TTC549 (cell line): ENCODE results near the gene LEF1.

Experiments
- FAIRE-seq: peaks from 2 replicates; lab custom pipeline; 2012; peaks lifted over from hg19 to GRCh38; lab: Jason Lieb, UNC

Gene LEF1

DNA sequence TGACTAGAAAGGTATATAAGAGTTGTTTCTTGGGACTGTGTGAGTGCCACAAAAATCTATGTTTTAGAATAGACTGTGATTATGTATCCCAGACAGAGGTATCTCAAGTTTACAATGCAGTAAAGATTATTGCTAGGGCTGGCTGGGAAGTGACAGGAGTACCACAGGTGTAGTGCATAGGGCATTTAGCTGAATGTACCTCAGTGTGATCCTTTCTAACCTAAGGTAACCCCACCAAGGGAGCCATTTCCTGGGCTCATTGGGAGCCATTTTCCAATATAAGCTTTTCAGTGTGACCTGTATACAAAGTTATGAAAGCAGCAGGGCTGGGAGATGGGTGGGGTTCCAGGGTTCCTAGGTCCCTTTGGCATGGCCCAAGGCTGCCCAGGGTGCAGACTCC, 6.1 kb upstream of the LEF1 start:
- no peak for FAIRE-seq

DNA sequence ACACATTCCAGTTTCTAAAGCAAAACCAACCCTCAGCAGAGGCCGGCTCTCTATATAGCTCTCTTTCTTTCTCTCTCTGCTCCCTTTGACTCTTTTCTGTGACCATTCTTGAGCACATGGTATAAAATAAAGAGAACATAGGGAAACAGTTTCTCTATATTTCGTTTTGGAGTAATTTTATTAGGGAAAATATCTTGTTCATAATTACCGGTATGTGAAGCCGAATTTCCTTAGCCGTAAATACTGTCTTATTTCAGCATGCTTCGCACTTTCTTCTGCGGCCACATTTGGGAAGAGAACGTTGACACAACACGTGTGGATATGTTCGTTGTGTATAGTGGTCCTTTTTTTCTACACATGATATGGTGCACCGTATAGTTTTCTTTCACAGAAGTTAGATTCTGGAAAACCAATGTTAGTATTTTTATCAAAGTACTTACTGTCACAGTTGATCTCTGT, 4.9 kb upstream of the LEF1 start:
- no peak for FAIRE-seq

DNA sequence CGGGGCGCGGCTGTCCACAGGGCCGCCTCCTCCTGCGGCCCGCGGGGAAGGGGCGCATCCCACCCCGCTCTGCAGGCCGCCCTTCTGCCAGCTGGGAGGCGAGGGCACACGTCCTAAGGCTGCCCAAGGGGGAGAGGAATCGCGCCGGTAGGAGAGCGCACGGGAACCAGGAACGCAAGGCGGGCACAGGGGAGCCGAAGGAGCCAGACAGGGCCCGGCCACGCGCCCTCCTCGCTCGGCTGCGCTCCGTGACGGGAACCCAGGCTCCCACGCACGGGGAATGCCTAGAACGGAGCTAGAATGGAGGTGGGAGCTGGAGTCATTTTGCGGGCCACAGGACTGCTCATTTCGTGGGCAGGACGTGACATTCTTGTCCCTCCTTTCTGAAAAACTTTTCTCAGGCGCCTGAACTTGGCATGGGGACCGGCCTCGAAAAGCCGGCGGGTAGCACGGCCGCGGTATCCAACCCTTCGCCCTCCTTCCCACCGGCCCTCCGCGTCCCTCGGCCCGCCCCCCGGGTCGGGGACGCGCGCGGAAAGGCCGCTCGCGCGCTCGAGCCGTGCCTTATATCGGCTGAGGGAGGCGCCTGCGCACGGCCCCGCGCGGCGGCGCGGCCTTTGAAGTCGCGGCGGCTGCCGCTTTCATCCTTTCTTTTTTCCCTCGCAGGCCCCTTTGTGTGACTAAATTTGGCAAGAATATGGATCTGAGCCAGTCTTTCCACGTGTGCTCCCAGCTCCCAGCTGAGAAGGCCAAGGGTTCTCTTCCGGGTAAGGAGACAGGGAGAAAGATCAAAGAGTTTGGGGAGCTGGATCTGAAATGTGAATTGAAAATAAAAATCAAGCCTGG, 4.2 kb upstream of the LEF1 start:
- FAIRE-seq, result no peak

DNA sequence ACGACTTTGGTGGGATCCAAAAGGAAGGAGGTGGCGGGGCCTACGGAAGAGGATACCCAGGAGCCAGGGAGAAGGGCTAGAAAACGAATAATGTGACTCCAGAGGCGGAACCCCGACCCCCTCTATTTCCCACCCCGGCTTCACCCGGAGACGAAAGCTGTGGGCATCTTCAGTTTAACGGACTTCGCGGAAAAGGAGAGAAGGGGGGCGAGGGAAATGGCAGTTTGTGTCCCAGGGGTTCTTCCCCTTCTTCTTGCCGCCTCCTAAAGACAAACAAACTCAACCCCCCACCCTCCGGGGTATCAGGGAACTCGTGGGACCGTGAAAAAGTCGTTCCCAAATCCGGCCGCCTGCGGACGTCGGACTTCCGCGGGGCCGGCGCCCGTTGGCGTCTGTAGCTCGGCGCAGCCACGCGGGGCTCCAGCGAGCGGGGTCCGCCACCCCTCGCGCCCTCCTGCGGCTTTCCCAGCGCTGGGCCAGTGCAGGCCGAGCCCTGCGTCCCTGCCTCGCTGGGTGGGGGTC, 3.6 kb upstream of the LEF1 start:
- no peak for FAIRE-seq

DNA sequence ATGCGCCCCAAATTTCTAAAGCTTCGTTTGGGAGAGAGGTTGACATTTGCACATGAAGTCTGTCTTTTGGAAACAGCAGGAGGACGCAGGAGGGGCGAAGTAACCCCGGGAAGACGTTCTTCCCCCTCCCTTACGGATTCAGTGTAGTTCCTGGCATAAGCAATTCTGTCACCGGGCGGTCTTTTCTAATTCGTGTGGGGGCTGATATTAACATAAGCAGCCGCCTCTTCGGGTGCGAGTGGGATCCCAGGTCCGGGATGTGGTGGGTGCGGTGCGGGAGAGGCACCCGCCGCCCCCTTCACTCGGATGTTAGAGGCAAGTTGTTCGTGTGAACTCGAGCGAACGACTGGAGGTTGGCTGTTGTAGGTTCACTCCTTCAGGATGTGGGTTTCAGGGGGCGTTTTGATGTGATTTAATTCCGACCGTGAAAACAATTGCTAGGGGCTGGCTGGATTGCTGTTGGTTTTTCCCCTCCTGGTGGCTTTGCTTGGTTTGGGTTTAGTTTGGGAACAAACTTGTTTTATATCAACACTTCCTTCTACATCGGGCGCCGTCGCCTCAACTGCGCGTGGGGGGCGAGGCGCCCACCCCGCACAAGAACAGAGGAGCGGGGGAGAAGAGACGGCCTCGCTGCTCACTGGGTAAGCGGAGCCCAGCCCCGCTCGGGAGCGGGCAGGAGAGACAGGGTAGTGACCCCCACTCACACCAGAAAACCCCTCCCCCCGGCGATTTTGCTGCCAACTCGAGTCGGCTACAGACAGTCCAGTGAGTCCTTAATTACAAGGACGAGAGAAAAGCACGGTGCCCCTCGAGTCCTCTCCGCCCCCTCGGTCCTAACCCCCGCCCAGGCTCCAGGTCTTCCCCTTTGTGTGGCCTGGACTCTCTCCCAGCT, 2.9 kb upstream of the LEF1 start:
- no peak for FAIRE-seq

DNA sequence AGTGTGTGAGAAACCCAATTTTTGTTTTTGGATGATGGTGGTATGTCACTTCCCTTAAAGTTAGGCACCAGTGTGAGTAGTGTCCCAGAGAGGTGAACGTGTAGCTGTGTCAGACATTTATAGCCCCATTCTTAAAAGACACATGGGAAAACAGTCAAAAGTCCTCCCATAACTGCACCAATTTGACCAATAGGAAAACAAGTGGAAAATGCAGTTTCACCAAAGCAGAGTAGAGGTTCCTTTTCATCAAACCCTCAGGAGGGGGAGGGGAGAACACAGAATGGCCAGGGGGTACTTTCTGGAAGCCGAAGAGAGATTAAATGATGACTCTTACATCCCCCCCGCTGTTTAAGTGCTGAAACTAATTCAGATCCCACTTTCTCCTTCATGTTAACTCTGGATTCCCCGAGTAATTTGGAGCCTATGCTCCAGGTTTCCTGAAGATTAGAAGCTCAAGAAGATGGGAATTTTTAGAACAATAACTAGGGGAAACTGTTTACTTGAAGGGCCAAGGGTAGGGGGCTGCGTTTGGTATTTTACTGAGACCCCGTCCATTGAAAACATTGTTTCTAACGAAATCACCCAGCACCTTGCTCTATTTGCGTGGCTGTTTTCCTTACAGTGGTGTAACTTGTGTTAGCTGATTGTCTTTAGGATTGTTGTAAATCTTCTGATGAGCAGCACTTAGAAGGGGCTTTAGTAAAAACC, 2.1 kb upstream of the LEF1 start:
- FAIRE-seq, result no peak

DNA sequence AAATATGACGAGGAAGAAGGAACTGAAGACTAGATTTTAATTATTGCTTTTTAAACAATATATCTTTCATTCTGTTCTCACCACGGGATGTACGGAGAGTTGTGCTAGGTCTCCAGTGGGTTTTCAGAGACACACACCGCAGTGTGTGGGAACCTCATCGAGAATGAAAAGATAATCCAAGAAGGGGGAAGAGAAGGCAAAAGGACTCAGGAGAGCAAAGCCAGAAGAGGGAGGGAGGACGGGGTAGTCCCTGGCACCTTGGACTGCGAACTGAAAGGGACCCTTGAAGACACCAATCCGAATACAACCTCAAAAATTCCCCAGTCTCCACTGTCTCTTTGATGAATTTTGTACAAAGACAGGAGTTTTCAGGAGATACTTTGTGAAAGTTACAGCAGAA, 932 bp upstream of the LEF1 start:
- FAIRE-seq, result no peak

DNA sequence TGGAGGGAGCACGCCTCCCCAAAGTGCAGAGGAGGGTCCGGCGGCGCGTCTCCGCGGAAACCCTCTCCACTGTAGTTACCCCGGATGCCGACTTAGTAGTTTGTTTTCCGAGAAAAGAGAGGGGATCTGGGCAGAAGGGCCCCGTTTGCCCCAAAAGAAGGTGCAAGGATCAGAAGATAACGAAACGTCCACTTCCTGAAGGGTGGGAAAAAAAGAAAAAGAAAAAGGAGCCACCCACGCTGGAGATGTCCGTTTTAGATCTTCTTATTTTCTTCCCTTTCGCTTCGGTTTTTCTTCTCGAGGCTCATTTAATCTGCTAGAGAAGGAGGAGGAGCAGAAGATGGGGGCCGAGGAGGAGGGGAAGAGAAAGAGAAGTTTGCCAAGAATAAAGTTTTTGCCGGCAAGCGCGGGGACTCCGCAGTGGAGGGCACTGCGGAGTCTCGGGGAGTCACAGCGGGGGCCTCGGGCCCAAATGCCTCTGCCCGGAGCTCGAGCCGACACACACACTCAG, 517 bp downstream of the LEF1 start:
- no peak for FAIRE-seq

DNA sequence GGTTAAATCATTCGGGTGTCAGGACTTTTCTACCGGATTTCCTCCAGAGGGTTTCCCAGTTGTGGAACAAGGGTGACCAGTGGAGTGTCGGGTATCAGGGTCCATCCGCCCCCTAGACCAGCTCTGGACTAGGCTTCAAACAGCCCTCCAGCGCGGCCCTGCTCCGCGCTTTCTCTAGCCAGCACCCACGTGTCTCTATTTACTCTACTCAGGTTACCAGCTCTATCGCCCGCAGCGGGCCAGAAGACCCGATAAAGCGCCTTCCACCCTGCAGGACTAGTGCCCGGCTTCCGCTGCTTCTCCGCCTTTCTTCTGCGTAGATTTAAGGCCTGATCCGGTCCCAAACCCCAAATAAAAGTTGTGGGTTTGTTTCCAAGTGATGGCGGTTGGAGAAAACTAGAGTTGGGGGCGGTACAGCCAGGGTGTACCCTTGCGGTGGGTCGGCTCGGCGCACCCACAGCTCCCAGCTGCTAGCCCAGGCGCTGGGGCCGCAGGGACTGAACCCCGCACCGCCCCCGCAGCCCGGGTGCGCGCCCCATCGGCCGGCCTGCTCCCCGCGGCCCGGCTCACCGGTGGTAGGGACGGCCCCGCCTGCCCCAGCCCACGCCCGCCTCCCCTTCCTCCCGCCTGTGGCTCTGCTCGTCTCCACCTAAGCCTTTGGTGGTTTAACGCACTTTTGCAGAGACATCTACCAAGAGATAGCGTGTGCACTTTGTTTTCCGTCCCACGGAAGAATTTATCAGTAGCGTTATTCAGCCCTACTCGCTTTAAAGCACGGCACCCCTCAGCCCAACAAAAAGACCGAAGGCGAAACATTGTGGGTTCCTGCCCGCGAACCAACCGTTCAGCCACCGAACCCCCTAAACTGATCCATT, 2.1 kb downstream of the LEF1 start:
- no peak for FAIRE-seq

DNA sequence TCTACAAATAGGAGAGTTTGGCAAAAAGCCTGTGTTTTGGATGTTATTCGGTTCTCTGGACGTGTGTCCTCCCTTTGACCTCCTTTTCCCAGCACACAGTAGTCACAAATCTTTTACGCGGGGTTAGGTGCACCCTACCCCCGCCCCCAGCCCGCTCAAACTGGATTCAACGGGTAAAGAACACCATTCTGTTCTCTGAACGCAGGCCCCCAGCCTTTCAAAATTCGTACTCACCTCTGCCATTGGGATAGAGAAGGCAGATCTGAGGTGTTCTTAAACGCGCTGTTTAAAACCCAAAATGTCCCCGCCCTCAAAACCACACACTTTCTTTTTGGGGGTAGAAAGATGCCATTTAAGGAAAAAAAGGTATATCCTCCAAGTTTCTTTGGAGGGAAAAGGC, 2.7 kb downstream of the LEF1 start:
- no peak for FAIRE-seq

DNA sequence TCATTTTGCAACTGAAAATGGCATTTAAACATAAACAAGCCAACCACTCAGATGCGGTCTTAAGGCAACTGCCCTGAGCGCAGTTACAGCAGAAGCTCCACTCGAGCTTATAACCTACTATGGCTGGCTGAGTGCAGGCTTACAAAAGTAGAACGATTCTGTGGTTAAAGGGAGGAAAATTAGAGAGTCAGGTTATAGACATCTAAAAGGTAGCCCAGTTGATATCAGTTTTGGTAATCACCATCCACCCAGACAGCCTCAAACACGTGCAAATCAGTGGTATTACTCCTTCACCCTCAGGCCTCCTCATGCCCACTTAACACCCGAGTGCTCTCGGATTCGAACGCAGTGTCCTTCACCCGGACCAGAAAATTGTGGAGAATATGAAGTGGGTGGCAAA, 3.1 kb downstream of the LEF1 start:
- FAIRE-seq, result no peak

DNA sequence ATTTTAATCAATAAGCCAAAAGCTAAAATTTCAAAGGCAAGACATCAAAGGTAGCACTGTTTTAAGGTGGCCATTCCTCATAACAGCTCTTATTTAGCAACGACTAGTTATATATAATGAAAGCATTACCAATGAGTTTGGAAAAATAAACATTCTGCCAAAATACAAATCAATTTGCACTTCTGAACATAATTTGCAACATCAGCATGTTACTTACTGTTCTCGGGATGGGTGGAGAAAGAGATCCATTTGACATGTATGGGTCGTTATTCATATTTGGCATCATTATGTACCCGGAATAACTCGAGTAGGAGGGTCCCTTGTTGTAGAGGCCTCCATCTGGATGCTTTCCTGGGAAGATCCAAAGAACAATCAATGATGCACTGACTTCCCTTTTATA, 5.4 kb downstream of the LEF1 start:
- no peak for FAIRE-seq

DNA sequence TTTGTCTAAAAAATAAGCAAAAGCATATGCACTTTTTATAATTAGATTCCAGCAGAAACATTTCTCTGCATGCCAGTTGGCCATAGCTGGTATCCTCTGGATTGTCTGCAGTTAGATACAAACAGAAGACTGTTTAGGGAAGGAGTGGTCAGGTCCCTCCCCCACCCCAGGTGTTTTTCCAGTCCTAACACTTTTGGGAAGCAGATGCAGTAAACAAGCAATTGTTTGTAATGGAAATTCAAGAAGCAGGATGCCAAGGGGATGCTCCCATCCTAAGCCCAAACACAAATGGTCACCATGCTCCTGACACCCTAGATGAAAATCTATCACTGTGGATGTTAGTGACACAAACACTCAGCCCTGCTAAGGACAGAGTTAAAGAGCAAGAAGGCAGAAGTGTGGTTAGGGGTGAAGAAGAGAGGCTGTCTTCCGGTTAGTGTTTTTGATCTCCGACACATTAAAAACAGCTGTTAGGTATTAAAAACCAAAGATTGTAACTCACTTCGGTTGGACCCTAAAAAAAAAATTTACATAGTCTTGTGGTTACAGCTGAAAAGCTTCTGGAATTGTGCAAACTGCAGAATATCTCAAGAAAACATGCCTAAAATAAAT, 7.9 kb downstream of the LEF1 start:
- FAIRE-seq, result no peak

DNA sequence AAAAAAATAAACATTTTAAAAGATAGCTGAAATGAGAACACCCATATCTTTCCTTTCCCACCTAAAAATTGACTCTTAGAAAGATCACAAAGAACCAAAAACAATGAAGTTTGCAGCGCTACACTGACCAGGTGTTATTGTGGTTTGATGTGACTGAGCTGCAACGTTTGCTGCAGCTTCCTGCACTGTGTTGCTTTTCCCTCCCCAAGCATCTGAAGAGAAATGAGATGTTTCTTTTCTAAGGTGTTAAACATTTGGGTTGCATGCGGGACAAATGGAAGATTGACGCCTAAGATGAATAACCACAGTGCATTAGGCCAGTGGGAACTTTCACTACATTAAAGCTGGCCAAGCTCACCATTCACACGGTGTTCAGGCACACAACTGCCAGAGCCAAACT, 8.9 kb downstream of the LEF1 start:
- FAIRE-seq, result no peak

DNA sequence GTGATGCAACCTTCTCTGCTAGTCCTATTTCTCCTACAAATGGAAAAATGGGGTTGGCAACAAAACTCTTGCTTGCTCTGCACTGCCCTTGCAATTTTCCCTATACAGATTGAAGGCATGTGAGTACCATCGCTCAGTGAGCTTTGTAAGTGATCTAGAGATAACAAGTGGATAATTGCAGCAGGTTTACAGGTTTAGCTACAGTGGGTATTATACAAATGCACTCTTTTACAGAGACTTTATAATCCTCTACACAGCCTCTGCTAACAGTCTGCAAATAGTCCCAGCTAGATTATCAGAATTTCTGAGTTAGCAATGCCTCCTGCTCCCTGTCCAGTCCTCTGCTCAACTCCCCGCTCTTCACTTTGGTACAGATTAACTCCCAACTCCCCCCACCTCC, 11.1 kb downstream of the LEF1 start:
- no peak for FAIRE-seq

DNA sequence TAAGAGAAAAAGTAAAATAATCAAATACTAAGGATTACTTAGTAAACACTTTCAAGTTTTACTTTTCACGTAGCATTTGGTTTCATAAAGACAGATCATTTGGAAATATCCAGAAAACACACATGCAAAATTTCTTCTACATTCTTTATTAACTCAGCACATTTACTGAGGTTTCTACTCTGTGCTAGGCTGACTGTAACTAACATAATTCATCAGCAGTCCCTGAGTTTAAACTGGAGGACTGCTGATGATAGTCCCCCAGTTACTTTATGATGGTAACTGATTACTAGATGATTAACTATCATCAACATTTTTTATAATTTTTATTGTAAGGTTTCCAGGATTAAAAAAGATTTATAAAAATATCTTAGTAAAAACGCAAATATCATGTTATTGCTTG, 12.3 kb downstream of the LEF1 start:
- FAIRE-seq, result no peak

DNA sequence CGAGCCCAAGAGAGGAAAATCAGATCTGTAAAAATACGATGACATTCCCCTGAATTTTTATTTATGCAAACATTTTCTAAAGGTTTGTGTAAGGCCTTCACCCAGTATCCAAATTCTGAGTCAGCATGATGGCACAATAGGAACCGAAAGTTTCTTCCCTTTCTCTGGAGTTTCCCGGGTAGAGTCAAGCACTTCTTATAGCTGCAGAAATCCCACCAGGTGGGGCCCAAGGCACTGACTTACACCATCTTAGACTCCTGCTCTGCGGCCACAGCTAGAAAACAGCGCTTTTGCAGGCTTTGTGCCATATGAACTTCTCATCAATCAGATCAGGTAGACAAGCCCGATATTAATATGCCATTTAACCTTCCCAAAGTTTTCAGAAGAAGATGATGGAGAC, 13.4 kb downstream of the LEF1 start:
- no peak for FAIRE-seq

DNA sequence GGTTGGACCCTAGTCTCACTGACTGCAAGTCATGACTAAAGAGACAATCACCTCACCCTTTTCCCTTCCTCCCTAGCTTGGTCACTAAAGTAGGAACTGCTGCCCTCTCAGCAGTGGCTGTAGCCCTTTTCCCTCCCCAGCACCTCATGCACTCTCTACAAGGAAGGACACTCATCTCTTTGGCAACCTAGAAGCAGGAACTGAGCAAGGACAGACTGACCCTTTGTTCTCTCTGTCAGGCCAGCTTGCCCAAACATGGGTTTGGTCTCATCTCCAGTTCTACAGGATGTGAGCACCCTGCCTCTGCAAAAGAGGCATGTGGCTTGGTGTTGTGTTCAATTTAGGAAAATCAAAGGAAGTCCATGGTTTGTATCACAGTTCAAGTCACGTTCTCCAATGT, 15.8 kb downstream of the LEF1 start:
- FAIRE-seq, result no peak

DNA sequence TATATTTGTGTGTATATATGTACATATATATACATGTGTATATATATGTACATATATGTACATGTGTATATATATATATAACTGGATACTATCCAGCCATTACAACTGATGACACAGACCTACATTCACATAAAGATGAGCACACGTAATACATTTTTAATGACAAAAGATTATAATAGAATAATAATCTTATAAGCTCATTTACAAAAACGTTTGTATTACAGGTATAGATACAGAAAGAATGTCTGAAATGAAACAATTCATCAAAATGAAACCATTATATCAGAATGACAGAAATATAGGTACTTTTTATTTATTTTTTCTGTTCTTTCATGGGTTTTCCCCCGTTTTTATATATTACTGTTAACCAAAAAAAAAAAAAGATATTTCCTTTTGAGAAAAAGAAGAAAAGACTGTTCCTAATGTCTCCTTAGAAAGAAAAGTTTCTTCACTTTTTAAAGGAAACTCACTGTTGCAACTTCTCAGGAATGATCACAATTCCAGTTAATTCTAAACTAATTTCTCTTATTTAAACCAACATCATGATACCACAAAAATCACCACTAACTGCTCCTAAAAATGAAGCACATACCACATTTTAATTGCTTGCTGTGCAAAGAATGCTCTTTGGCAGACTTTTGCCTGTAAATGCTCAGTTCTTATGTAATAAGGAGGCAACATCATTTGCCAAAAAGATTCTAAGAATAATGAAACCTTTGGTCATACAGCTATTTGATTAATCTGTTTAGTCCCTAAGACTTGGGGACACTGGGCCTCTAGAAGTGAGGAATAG, 18.9 kb downstream of the LEF1 start:
- no peak for FAIRE-seq

DNA sequence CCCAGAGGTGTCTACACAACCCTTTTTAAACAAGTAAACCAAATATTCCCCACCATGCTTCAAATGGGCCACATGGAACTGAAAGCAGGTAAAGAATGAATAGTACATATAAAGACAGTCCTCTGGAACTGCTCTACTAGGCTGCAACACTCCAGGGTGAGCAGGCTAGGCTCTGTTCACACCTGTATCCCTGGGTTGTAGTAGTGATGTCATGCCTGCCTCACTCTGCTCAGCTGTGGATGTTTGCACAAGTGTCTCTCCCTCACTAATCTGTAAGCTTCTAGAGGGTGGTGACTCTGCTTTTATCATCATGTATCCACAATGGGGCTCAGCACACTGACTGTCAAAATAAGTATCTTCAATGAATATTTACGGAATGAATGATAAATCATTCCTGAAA, 20.4 kb downstream of the LEF1 start:
- no peak for FAIRE-seq
